Mononuclear cell (primary cell): ENCODE data around the gene MED26. TPM values are rescaled to one million over a fixed set of nuclear protein-coding genes. Genes with fewer than 3 reads are reported as not detected.

Experiments
- H3K27me3 ChIP-seq: 2 replicates; pipeline ENCODE4 v1.6.0; 2011; ENCODE audit warnings: low read length, control low read depth; ENCODE audit not compliant: insufficient read depth
- H3K4me1 ChIP-seq: 2 replicates; pipeline ENCODE4 v1.5.1; 2011; ENCODE audit warnings: mild to moderate bottlenecking, low read length, control low read depth; ENCODE audit not compliant: insufficient read depth
- H3K4me3 ChIP-seq: 2 replicates; pipeline ENCODE4 v1.5.1; 2011; ENCODE audit warnings: mild to moderate bottlenecking, low read length, moderate library complexity
- H3K9me3 ChIP-seq: 2 replicates; pipeline ENCODE4 v1.5.1; 2011; ENCODE audit warnings: low read depth, mild to moderate bottlenecking, control low read depth, low read length
- total RNA-seq: library from RNA; depleted of rRNA; stranded (reverse); fragments of >200 nt; gene quantifications from one replicate; pipeline ENCODE4 v1.2.3, GENCODE V29; 2012

Gene MED26
- total RNA-seq, 1 donor: 21.5 TPM

- Histone ChIP-seq H3K27me3 (no peaks in the 10 kb centered on the region), H3K9me3 (no peaks in the 10 kb centered on the region), H3K4me3 (no peak overlapping the region), H3K4me1 (no peaks in the 10 kb centered on the region)
Observed at GRCh38 chr19:16524991-16525734, 102.8 kb downstream of the MED26 start.

Other genes with a start within 250 kb of the MED26 start
- 17.5 TPM for gene EPS15L1, start 156.2 kb downstream of the MED26 start, total RNA-seq
- not detected for gene CALR3, start 132.0 kb downstream of the MED26 start, total RNA-seq
- 0.10 TPM for gene C19orf44, start 131.8 kb downstream of the MED26 start, total RNA-seq
- gene CHERP, start 85.8 kb downstream of the MED26 start, total RNA-seq: 7.2 TPM
- 38.5 TPM for gene SLC35E1, start 55.8 kb downstream of the MED26 start, total RNA-seq
- gene SMIM7, start 31.9 kb upstream of the MED26 start, total RNA-seq: 32.6 TPM
- gene TMEM38A, start 32.9 kb upstream of the MED26 start, total RNA-seq: 2.7 TPM
- not detected for gene NWD1, start 91.6 kb upstream of the MED26 start, total RNA-seq
- gene SIN3B, start 201.2 kb upstream of the MED26 start, total RNA-seq: 27.4 TPM